ENCODE results near the gene PKP1.

GRCh38 chr1:201291916-201292315 is 8.6 kb downstream of the PKP1 start:
- no peak for TF ChIP-seq CTCF (IDR thresholded peaks at IDR 0.05; ENCODE audit: borderline replicate concordance, extremely low read depth, low read length, poor library complexity, severe bottlenecking)
- TF ChIP-seq EZH2 (IDR thresholded peaks at IDR 0.05; ENCODE audit: borderline replicate concordance, low read depth, low read length, severe bottlenecking), result no peak

All from DND-41 (cell line).